Gastrocnemius medialis (tissue), 4 donors: ENCODE data around the gene ACTR6.

Source experiments
- POLR2A ChIP-seq, 2 donors: fragments of 450-650 bp; IDR thresholded peaks; one replicate each; pipeline ENCODE4 v1.6.1; 2017; ENCODE audit warnings: antibody characterized with exemption in 2 of 2, mild to moderate bottlenecking in 2 of 2, moderate library complexity in 2 of 2
- TF ChIP-seq, protein P1 (sequence below), 5 experiments: fragments of 450-650 bp in 3 of 5; fragments of 200-600 bp in 2 of 5; sonication (generic) in 2 of 5; IDR thresholded peaks in 4 of 5; conservative IDR thresholded peaks in 1 of 5; 1 replicate in 4 of 5; 2 replicates in 1 of 5; pipeline ENCODE4 v1.5.1; 2016 to 2019; ENCODE audit warnings: antibody characterized with exemption in 5 of 5, mild to moderate bottlenecking in 3 of 5, moderate library complexity in 3 of 5

DNA sequence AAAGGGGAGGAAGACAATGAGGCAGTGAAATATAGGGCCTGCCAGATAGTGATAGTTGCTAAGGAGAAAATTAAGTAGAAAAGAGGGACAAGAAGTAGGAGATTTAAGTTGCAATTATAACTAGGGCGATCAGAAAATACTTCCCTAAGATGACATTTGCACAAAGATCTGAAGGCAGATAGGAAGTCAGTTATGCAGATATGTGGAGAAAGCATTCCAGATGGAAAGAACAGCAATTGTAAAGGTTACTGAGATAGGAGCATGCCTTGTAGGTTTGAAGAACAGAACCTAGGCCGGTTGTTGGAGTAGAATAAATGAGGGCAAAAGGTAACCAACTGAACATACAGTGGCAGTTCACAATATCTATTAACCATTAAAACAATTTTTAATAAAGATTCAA, 21.4 kb upstream of the ACTR6 start:
- TF ChIP-seq, protein P1, sequence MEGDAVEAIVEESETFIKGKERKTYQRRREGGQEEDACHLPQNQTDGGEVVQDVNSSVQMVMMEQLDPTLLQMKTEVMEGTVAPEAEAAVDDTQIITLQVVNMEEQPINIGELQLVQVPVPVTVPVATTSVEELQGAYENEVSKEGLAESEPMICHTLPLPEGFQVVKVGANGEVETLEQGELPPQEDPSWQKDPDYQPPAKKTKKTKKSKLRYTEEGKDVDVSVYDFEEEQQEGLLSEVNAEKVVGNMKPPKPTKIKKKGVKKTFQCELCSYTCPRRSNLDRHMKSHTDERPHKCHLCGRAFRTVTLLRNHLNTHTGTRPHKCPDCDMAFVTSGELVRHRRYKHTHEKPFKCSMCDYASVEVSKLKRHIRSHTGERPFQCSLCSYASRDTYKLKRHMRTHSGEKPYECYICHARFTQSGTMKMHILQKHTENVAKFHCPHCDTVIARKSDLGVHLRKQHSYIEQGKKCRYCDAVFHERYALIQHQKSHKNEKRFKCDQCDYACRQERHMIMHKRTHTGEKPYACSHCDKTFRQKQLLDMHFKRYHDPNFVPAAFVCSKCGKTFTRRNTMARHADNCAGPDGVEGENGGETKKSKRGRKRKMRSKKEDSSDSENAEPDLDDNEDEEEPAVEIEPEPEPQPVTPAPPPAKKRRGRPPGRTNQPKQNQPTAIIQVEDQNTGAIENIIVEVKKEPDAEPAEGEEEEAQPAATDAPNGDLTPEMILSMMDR (IDR thresholded peaks at IDR 0.05 in 4 of 5, conservative IDR thresholded peaks at IDR 0.05 in 1 of 5) = no peak
- TF ChIP-seq POLR2A (IDR thresholded peaks at IDR 0.05) = no peak
